Left lobe of liver (tissue), 2 donors: Measurements from ENCODE around the gene PDE8A. TPM values are rescaled to one million over a fixed set of nuclear protein-coding genes. Genes with fewer than 3 reads are reported as not detected.
A peak's percentile ranks its signal among the peaks of the same experiment; 100 is the strongest.

Source experiments
- ATAC-seq: fragments of 200-7000 bp; cut with Tn5 transposase; one replicate; pipeline ENCODE4 v1.9.1; 2020; ENCODE audit warnings: mild to moderate bottlenecking, moderate library complexity
- DNase-seq: peaks from one replicate; pipeline ENCODE4 v3.0.0-alpha.2; 2020; ENCODE audit warnings: low spot score
- total RNA-seq: library from RNA; stranded (reverse); gene quantifications from one replicate; pipeline ENCODE4 v1.2.1, GENCODE V29; 2021
- donor health status: DM: no; HTN: no; CAD: no; lungs with moderate emphysema.
- donor health status: DM: no; HTN: yes; CAD: no.

PDE8A gene
- total RNA-seq, 1 donor from 2014 or later = 33.1 TPM

GRCh38 chr15:85116925-85117646 lies 135.4 kb downstream of the PDE8A start:
- ATAC-seq = no peak
- DNase-seq = no peak

DNA sequence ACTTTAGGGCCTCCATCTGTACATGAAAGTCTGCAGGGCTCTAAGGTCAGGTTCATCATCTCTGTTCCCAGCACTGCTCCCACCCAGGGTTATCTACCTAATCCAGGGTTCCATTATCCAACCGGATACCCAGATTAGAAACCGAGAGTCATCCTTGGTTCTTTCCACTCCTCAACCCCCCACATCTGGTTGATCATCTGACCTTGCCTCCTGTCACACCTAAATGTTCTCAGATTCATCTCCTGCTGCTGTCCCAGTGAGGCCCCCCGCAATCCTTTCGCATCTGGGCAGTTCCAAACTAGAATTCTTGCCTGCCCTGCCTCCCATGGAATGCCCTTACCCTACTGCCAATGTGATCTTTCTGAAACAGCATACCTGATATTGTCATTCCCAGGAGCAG lies 136.5 kb downstream of the PDE8A start:
- DNase-seq (no peak), ATAC-seq (no peak)

DNA sequence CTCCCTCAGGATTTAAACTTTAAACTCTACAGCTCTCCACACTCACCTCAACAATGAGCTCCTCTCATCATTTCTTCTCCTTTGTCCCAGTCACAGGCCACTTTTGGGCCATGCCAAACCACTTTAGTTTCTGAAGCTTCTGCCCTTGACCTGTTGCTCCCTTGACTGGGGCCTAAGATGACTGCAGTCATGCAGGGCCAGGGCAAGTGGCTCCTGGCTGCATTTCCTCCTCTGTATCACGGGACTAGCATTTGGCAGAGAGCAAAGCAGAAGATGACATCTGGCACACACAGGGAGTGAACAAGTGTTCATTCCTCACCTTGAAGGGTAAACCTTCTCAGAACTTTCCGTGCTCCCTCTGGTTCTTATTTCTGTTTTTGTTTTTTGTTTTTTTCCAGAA lies 136.9 kb downstream of the PDE8A start:
- DNase-seq (no peak), ATAC-seq (peak; percentile 63)

DNA sequence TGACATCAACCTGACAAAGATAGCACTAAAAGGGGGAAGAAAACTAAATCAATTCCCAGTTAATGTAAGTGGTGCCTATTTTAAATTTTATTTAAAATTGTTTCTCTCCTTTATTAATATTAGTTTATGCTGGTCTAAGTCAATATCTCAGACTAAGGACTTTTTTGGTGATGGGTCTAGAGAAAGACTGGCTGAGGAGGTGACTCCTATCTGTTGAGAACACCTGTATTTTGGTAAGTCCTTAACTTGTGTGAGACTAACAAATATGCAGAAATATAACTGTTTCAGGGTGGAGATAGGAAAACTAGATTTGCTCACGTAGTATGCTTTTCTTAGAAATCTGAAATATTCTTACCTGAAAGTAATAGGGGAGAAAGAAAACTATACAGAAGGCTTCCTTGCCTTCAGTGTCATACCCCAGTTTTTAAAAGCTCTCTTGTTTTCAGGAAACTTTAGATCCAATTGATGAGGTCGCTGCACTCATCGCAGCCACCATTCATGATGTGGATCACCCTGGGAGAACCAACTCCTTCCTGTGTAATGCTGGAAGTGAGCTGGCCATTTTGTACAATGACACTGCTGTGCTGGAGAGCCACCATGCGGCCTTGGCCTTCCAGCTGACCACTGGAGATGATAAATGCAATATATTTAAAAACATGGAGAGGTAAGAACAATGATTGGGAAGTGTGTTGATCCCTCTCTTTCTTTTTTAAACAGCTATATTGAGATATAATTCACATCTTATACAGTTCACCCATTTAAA lies 138.9 kb downstream of the PDE8A start:
- ATAC-seq (no peak), DNase-seq (no peak)

DNA sequence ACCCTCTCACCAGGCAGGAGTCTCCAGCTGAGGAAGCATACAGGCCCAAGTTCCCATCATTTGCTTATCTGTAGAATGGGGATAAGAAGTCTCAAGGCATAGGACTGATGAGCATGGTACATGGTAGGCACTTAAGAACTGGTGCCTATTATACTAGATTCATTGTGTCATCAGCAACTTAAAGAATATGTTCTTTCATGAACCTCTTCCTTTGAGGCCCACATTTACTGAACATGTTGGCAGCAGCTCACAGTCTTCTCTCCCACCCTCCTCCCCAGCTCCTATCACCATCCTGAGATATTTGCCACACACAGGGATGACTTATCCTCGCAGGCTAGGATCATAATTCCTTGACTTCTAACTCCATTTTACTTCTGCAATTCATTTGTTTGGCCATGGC lies 142.5 kb downstream of the PDE8A start:
- no peak for ATAC-seq

DNA sequence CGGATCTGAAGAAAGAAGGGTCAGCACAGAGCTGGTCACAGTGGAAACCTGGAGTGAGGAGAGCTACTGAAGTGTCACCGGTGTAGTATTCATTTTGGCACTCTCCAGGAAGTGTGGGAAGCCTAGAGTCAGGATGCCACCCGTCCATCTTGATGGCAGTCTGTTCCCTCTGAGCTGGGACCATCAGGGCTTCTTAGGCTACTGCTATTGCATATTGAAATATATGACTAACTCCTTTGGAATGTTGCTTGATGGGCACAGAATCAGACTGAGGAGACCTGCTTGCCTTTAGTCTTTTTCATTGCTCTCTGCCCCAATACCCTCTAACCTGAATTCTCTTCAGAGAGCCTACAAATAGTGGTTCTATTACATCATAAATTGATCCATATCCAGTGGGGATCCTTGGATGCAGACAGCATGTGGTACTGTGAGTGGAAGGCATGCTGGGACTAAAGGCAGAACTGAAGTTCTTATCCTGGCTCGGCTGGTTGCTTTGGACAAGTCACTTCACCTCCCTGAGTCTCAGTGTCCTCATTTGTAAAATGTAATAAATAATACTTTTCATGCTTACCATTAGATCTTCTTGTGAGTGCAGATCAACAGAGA lies 143.5 kb downstream of the PDE8A start:
- no peak for DNase-seq
- no peak for ATAC-seq

More for the DNA sequence above, 142.5 kb downstream of the PDE8A start:
- DNase-seq = no peak

- ATAC-seq (no peak), DNase-seq (no peak)
Observed at GRCh38 chr15:85128621-85129020, 147.0 kb downstream of the PDE8A start.

- ATAC-seq (no peak), DNase-seq (no peak)
Observed at GRCh38 chr15:85129881-85130280, 148.2 kb downstream of the PDE8A start.

GRCh38 chr15:85131915-85132314 lies 150.3 kb downstream of the PDE8A start:
- no peak for ATAC-seq

GRCh38 chr15:85133709-85134108 lies 152.1 kb downstream of the PDE8A start:
- ATAC-seq (no peak), DNase-seq (no peak)

More at GRCh38 chr15:85131915-85132314, 150.3 kb downstream of the PDE8A start:
- DNase-seq = no peak

DNA sequence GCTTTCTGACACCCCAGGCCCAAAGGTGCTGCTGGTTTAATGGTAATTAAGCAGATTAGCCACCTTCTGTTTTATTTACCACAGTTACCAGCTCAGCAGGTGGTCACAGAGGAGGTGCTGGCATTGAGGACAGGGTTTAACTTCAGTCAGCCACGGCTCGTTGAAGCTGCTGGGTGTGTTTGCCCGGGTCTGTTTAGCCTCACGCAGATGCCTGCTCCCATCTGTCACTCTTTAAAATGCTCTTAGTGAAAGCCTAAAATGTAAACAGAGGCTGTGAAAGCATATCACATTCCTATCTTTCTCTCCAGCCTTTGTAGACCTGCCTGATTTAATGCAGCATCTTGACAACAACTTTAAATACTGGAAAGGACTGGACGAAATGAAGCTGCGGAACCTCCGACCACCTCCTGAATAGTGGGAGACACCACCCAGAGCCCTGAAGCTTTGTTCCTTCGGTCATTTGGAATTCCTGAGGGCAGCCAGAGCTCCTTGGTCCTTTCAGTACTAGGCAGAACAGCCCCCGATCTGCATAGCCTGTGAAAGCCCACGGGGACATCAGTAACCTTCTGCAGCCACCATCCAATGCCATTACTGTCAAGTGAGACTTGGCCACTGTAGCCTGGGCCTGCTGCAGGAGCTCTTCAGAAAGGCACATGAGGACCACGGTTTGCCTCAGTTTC lies 156.0 kb downstream of the PDE8A start:
- DNase-seq = no peak
- ATAC-seq = no peak

- DNase-seq = no peak
- ATAC-seq = no peak
Observed at GRCh38 chr15:85139391-85139790, 157.7 kb downstream of the PDE8A start.

GRCh38 chr15:85141726-85142125 lies 160.1 kb downstream of the PDE8A start:
- ATAC-seq = no peak
- DNase-seq = no peak

DNA sequence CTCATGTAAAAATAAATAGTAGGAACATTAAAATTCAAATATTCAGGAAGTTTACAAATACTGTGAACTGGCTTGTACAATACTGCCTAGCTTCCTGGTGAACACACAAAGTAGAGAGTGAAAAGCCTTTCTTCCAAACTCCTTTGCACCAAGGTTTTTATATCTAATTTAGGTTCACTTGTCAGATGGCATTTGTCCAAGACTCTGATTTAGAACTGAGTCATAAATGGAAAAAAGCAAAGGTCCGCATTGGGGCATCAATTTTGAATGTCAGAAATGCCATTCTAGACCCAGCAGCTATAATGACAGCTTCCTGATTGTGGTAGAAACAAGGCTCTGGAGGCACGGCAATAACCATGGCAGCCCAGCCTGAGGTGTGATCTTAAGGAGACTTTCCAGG lies 160.7 kb downstream of the PDE8A start:
- ATAC-seq (no peak), DNase-seq (no peak)

DNA sequence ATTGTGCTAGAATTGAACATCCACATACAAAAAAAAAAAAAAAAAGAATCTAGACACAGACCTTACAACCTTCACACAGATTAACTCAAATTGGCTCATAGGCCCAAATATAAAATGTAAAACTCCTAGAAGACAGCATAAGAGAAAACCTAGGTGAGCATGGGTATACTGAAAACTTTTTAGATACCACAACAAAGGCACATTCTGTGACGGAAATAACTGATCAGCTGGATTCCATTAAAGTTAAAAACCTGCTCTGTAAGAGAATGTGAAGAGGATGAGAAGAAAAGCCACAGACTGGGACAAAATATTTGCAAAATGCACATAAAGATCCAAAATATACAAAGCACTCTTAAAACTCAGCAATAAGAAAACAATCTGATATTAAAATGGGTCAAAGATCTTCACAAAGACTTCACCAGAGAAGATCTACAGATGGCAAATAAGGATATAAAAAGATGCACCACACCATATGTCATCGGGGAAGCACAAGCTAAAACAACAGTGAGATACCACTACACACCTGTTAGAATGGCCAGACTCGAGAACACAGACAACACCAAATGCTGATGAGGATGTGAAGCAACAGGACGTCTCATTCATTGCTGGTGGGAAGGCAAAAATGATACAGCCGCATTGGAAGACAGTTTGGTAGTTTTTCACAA lies 167.9 kb downstream of the PDE8A start:
- DNase-seq = no peak
- no peak for ATAC-seq

DNA sequence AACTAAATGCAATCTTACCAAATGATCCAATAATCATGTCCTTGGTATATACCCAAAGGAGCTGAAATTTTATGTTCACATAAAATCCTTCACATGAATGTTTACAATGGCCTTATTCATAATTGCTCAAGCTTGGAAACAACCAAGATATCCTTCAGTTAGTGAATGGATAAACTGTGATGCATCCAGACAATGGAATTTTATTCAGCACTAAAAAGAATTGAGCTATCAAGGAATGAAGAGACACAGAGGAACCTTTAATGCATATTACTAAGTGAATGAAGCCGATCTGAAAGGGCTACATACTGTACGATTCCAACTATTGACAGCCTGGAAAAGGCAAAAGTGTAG lies 168.4 kb downstream of the PDE8A start:
- DNase-seq (no peak), ATAC-seq (no peak)

DNA sequence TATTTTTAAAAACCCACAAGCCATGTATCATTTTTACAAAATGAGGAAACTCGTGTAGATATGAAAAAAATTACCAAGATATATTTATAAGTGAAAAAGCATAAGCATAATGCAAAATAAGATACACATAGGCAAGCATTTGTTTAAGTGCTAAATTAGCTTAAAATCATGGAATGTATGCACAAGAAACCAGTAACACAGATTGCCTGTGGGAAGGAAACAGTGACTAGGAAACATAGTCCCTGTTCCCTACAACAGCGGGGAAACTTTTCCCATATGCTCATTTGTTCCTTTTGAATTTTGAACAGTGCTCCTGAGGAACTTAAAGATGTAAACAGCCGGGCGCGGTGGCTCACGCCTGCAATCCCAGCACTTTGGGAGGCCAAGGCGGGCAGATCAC lies 169.5 kb downstream of the PDE8A start:
- ATAC-seq (no peak), DNase-seq (no peak)

DNA sequence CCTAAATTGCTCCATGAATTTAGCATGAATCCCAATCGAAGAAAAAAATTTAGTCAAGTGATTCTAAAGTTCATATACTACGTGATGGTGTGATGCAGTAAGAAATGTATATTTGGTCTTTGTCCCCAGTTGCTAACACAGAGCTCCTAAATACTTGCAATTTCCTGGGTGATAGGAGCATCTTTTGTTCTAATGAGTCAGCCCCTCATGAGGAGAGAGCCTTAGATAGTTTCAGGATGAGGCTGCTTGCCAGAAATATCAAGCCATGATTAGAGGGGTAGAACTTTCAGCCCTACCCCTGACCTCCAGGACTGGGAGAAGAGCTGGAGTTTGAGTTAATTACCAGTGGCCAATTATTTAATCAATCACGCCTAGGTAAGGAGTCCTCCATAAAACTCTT lies 170.2 kb downstream of the PDE8A start:
- DNase-seq (no peak), ATAC-seq (no peak)

- ATAC-seq (no peak), DNase-seq (no peak)
Observed at GRCh38 chr15:85154061-85154460, 172.4 kb downstream of the PDE8A start.

DNA sequence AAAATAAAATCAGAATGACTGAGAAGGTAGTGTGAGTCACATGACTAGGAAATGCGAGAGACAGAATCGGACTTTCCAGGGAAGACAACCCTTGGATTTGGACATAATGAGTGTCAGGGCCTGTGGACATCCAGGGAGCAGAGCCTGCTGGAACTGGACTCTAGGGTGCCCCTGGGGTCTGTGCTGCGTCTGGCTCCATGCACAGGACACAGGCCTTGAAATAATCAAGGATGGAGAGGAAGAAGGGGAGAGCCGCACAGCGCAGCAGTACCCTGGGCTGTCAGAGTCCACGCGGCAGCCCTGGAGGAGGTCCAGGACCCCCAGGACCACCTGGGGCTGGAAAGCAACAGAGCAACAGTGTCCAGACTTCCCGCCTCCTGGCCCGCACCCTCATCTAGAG lies 173.7 kb downstream of the PDE8A start:
- DNase-seq = no peak
- ATAC-seq = no peak

DNA sequence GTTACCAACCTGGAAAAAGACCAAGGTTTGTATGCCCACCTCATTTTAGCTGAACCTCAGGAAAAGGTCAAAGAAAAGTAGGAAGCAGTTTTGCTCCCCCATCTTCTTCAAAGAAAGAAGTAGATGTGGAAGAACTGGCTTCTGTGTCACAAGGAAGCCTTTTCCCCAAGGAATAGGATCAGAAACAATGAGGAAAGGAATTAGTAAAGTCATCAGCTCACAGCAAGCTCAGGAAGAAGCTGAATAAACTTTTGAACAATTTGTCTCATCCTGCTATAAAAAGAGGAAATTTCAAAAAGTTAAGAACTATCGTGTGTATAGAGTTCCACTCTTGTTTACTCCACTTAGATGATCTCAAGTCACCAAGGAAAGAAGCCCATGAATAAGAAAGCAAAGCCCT lies 174.2 kb downstream of the PDE8A start:
- DNase-seq = no peak
- ATAC-seq = no peak
